Urinary bladder (tissue), 4 donors: ENCODE measurements around the gene GPR37L1. TPM values are rescaled to one million over a fixed set of nuclear protein-coding genes. Genes with fewer than 3 reads are reported as not detected.

ENCODE experiments used
- DNase-seq: peaks from one replicate; pipeline ENCODE4 v3.0.0-alpha.2; 2015; ENCODE audit errors: extremely low spot score
- H3K27ac ChIP-seq: one replicate; pipeline ENCODE4 v1.5.1; 2013; ENCODE audit warnings: low read depth, mild to moderate bottlenecking, moderate library complexity
- H3K36me3 ChIP-seq: one replicate; pipeline ENCODE4 v1.6.1; 2013; ENCODE audit warnings: mild to moderate bottlenecking, moderate library complexity; ENCODE audit not compliant: insufficient read depth
- H3K4me1 ChIP-seq: one replicate; pipeline ENCODE4 v1.6.1; 2013; ENCODE audit warnings: mild to moderate bottlenecking, moderate library complexity; ENCODE audit not compliant: insufficient read depth
- H3K4me3 ChIP-seq: one replicate; pipeline ENCODE4 v1.5.1; 2013; ENCODE audit warnings: low read depth, low read length
- WGBS: extraction: QIAGEN DNeasy Blood & Tissue Kit; methylation state at CpG from one replicate; pipeline ENCODE4 v1.1.7; 2013; 5-methylcytosine and 5-hydroxymethylcytosine counted together
- polyA plus RNA-seq: library from polyadenylated mRNA; stranded (reverse); fragments of 200-250 nt; gene quantifications from one replicate; pipeline ENCODE4 v1.2.3, GENCODE V29; 2013
- total RNA-seq: library from RNA; depleted of rRNA; stranded (reverse); fragments of >200 nt; gene quantifications from one replicate; pipeline ENCODE4 v1.2.3, GENCODE V29; 2014
- donor health status: healthy with polysubstance abuse.
- donor health status: healthy.

The GPR37L1 gene
- total RNA-seq: 0.05 TPM
- 0.10 TPM for polyA plus RNA-seq

- no peak within 1 kb of the TSS for H3K27ac ChIP-seq
- no peaks in the 10 kb centered on the region for H3K36me3 ChIP-seq
- DNase-seq: no peak
- H3K4me3 ChIP-seq: no peak within 1 kb of the TSS
- 51% methylated on average over 19 of the region's 19 CpGs for WGBS
- H3K4me1 ChIP-seq: no peaks in the 10 kb centered on the region
These were observed at the start of gene GPR37L1 for GRCh38 chr1:202122639-202123335. Gene GPR37L1, plus strand, starts transcription at chr1:202122917. Its CDS starts 47 bp downstream, at chr1:202122964.

- Histone ChIP-seq H3K4me3 (no peak overlapping the region), H3K27ac (no peak overlapping the region), H3K36me3 (no peaks in the 10 kb centered on the region), H3K4me1 (no peaks in the 10 kb centered on the region)
- no peak for DNase-seq
- 96% methylated on average over 9 of the region's 9 CpGs for WGBS
These were observed 49.5 kb upstream of the GPR37L1 start for GRCh38 chr1:202073206-202073605.

GRCh38 chr1:202074985-202075384 is 47.7 kb upstream of the GPR37L1 start:
- WGBS: 95% methylated on average over 1 of the region's 1 CpG
- Histone ChIP-seq H3K27ac (no peak overlapping the region), H3K4me3 (no peak overlapping the region), H3K36me3 (no peaks in the 10 kb centered on the region), H3K4me1 (no peaks in the 10 kb centered on the region)
- DNase-seq: no peak

- WGBS: 81% methylated on average over 4 of the region's 4 CpGs
- Histone ChIP-seq H3K36me3 (no peaks in the 10 kb centered on the region), H3K27ac (no peak overlapping the region), H3K4me1 (no peaks in the 10 kb centered on the region), H3K4me3 (no peak overlapping the region)
- DNase-seq: no peak
These were observed 47.3 kb upstream of the GPR37L1 start for GRCh38 chr1:202075389-202075788.

- no peak overlapping the region for H3K27ac ChIP-seq
- DNase-seq: no peak
- H3K4me1 ChIP-seq: no peaks in the 10 kb centered on the region
- no peak overlapping the region for H3K4me3 ChIP-seq
- H3K36me3 ChIP-seq: no peaks in the 10 kb centered on the region
- 64% methylated on average over 6 of the region's 6 CpGs for WGBS
These were observed 46.6 kb upstream of the GPR37L1 start for GRCh38 chr1:202076050-202076511.

GRCh38 chr1:202078241-202078640 is 44.5 kb upstream of the GPR37L1 start:
- Histone ChIP-seq H3K4me1 (no peaks in the 10 kb centered on the region), H3K4me3 (no peak overlapping the region), H3K27ac (no peak overlapping the region), H3K36me3 (no peaks in the 10 kb centered on the region)
- no peak for DNase-seq
- WGBS: 90% methylated on average over 3 of the region's 3 CpGs

GRCh38 chr1:202081992-202082391 is 40.7 kb upstream of the GPR37L1 start:
- H3K27ac ChIP-seq: no peak overlapping the region
- WGBS: 73% methylated on average over 6 of the region's 6 CpGs
- H3K4me3 ChIP-seq: no peak overlapping the region
- H3K4me1 ChIP-seq: no peaks in the 10 kb centered on the region
- H3K36me3 ChIP-seq: no peaks in the 10 kb centered on the region
- no peak for DNase-seq

GRCh38 chr1:202084791-202085681 is 37.7 kb upstream of the GPR37L1 start:
- Histone ChIP-seq H3K36me3 (no peaks in the 10 kb centered on the region), H3K4me1 (no peaks in the 10 kb centered on the region), H3K27ac (no peak overlapping the region), H3K4me3 (no peak overlapping the region)
- WGBS: 64% methylated on average over 16 of the region's 16 CpGs
- DNase-seq: peak; percentile 51

GRCh38 chr1:202085682-202086373 is 36.9 kb upstream of the GPR37L1 start:
- Histone ChIP-seq H3K4me3 (no peak overlapping the region), H3K27ac (no peak overlapping the region), H3K4me1 (no peaks in the 10 kb centered on the region), H3K36me3 (no peaks in the 10 kb centered on the region)
- WGBS: 52% methylated on average over 7 of the region's 7 CpGs
- DNase-seq: no peak

- Histone ChIP-seq H3K36me3 (no peaks in the 10 kb centered on the region), H3K27ac (no peak overlapping the region), H3K4me1 (no peaks in the 10 kb centered on the region), H3K4me3 (no peak overlapping the region)
- DNase-seq: no peak
- 69% methylated on average over 7 of the region's 7 CpGs for WGBS
These were observed 36.0 kb upstream of the GPR37L1 start for GRCh38 chr1:202086579-202087350.

- Histone ChIP-seq H3K36me3 (no peaks in the 10 kb centered on the region), H3K4me1 (no peaks in the 10 kb centered on the region), H3K4me3 (no peak overlapping the region), H3K27ac (no peak overlapping the region)
- no peak for DNase-seq
- 82% methylated on average over 3 of the region's 3 CpGs for WGBS
These were observed 34.5 kb upstream of the GPR37L1 start for GRCh38 chr1:202088206-202088605.

GRCh38 chr1:202090994-202091393 is 31.7 kb upstream of the GPR37L1 start:
- Histone ChIP-seq H3K4me1 (no peaks in the 10 kb centered on the region), H3K4me3 (no peak overlapping the region), H3K36me3 (no peaks in the 10 kb centered on the region), H3K27ac (no peak overlapping the region)
- 93% methylated on average over 3 of the region's 3 CpGs for WGBS
- no peak for DNase-seq

GRCh38 chr1:202093858-202094257 is 28.9 kb upstream of the GPR37L1 start:
- H3K4me3 ChIP-seq: no peak overlapping the region
- H3K27ac ChIP-seq: no peak overlapping the region
- no peak for DNase-seq
- H3K4me1 ChIP-seq: no peaks in the 10 kb centered on the region
- no peaks in the 10 kb centered on the region for H3K36me3 ChIP-seq
- 91% methylated on average over 6 of the region's 6 CpGs for WGBS
